HAP-1 (cell line): ENCODE data around the gene UST.
"Not testable (repeated sequence)": the region's sequence is repeated elsewhere in the genome, so short reads cannot be mapped to it uniquely, and the experiment has no call there.

Experiments
- DNase-seq, 2 experiments: peaks; one replicate each; pipeline ENCODE4 v3.0.0-alpha.2; 2016 to 2020; ENCODE audit warnings: low spot score in 2 of 2
- H3K27me3 ChIP-seq: fragments of 250-450 bp; sonication (Bioruptor Pico); 2 replicates; pipeline ENCODE4 v1.5.1; 2020; ENCODE audit warnings: low read depth, mild to moderate bottlenecking, moderate library complexity
- H3K36me3 ChIP-seq: fragments of 250-450 bp; sonication (Bioruptor Pico); replicated peaks from 2 replicates; pipeline ENCODE4 v1.5.1; 2020; ENCODE audit warnings: mild to moderate bottlenecking
- H3K4me1 ChIP-seq: fragments of 250-450 bp; sonication (Bioruptor Pico); 2 replicates; pipeline ENCODE4 v1.5.1; 2020; ENCODE audit warnings: mild to moderate bottlenecking
- H3K4me3 ChIP-seq: fragments of 250-450 bp; sonication (Bioruptor Pico); 2 replicates; pipeline ENCODE4 v1.5.1; 2020; ENCODE audit warnings: mild to moderate bottlenecking, moderate library complexity
- H3K9me3 ChIP-seq: fragments of 250-450 bp; sonication (Bioruptor Pico); 2 replicates; pipeline ENCODE4 v1.5.1; 2020; ENCODE audit warnings: mild to moderate bottlenecking, moderate library complexity
- in situ Hi-C: fragments of 300-500 bp; cut with MboI; formaldehyde crosslinking; loops from 3 replicates; pipeline ENCODE4 v1.14.3; 2020; ENCODE audit warnings: low sequenced_read_pairs, inconsistent platforms, mixed read lengths

Gene UST

GRCh38 chr6:148945301-148946021 lies 198.6 kb downstream of the UST start:
- H3K36me3 ChIP-seq = no peaks in the 10 kb centered on the region
- no peak overlapping the region for H3K4me3 ChIP-seq
- in situ Hi-C loops = loop anchor here (10.0 kb wide), 1 partner anchor 201 kb away; the partner anchor contains the start of gene UST
- H3K27me3 ChIP-seq = no peaks in the 10 kb centered on the region
- no peak for DNase-seq
- H3K9me3 ChIP-seq = no peaks in the 10 kb centered on the region
- H3K4me1 ChIP-seq = no peaks in the 10 kb centered on the region; the same call in 1 of the 2 replicates

DNA sequence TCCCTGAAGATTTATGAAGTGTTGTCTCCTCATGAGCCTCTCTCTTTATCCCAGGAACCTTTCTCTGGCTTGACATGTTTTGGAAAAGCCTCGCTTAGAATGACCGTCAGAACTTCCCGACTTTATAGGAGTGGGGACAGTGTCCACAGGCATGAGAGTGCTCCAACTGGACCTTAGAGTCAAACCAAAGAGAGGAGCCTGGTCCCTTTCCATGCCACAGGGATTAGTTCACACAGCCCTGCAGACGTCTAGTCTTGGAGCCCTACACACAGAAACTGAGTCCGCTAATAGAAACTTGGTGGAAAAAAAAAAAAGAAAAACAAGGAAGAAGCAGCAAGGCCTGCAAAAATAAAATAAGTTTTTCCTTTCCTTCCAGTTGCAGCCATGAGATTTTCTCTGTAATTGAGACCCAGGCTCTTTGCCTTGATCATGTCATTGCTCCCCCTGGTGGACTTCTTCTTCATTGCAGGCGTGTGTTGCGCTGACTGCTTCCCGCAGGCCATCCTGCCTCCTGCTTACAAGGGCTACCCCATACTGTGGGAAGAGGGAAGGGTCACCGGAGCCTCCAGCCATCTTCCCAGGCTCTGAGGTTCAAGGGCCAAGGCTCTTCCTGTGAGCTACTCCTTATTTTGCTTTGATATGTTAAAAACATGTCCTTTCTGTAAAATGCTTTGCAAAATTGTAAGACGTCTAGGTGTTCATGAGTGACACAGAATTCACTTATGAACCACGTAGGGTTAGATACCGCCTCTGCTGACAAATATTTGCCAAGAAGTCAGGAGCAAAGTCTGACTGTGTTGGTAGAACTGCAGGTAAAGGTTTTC lies 201.0 kb downstream of the UST start:
- H3K27me3 ChIP-seq = no peaks in the 10 kb centered on the region
- no peak overlapping the region for H3K4me3 ChIP-seq
- in situ Hi-C loops = loop anchor here (10.0 kb wide), 1 partner anchor 203 kb away; the partner anchor contains the start of gene UST
- DNase-seq = peak; percentile 54 to 90
- no peaks in the 10 kb centered on the region; the same call in 1 of the 2 replicates for H3K4me1 ChIP-seq
- no peaks in the 10 kb centered on the region for H3K36me3 ChIP-seq
- H3K9me3 ChIP-seq = no peaks in the 10 kb centered on the region

DNA sequence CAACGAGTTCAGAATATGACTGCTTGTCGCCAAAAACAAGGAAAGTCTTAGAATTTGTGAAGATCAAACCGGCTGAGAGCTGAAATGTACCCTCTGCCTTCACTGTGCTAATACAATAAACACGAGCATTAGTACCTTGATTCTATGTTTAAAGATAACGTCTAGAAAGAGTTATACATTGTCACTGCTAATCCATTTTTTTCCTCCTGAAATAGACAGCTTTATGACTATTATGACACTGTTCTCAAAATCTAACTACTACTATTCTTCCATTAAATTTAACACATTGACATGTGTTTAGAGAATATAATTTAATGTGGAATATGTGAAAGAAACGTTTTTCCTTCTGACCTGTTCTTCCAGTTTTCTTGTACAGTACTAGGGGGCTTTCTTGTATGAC lies 204.8 kb downstream of the UST start:
- Histone ChIP-seq H3K4me3 (no peak overlapping the region), H3K27me3 (no peaks in the 10 kb centered on the region), H3K4me1 (no peaks in the 10 kb centered on the region; the same call in 1 of the 2 replicates), H3K9me3 (no peaks in the 10 kb centered on the region), H3K36me3 (no peaks in the 10 kb centered on the region)
- DNase-seq = no peak
- in situ Hi-C loops = no loop called here

DNA sequence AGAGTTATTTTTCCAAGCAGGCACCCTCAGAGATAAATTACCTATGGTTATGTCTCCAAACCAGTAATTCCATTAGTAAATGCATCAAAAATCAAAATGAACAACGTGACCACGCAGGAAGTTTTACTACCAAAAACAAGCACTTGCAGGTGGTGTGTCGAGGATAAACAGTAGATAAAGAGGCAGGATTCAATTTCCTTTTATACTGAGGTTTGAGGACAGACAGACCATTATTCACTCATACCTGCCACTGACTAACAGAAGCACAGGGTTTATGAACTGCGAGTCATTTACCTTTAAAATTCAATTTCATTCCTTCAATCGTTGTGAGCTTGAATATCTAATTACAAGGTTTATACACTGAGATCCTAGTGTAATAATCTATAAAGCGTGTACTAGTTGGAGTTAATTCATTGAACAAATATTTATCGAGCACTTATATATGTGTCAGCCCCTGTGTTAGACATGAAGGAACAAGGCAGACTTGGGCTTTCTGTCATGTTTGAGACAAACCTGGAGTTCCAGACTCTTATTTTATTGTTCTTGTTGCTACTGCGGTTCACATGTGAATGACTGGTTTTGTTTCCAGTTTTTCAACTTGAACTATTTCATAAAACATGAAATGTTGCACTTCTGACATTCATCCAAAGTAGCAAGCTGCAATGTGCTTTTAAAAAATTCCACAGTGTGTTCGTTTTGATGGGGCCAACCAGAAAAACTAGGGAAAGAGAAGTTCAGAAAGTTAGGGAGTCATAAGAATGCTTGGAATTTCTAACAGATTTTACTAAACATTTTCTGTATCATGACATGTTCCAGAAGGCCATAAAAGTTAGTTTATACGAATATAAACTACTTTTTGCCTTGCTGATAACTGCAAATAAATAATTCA lies 205.6 kb downstream of the UST start:
- H3K4me3 ChIP-seq = no peak overlapping the region

GRCh38 chr6:148954461-148954860 lies 207.6 kb downstream of the UST start:
- in situ Hi-C loops = no loop called here
- H3K36me3 ChIP-seq = no peaks in the 10 kb centered on the region

More for the DNA sequence above, 205.6 kb downstream of the UST start:
- no peak for DNase-seq
- in situ Hi-C loops = no loop called here
- H3K4me1 ChIP-seq = no peaks in the 10 kb centered on the region; the same call in 1 of the 2 replicates
- no peaks in the 10 kb centered on the region for H3K9me3 ChIP-seq
- no peaks in the 10 kb centered on the region for H3K36me3 ChIP-seq
- H3K27me3 ChIP-seq = no peaks in the 10 kb centered on the region

DNA sequence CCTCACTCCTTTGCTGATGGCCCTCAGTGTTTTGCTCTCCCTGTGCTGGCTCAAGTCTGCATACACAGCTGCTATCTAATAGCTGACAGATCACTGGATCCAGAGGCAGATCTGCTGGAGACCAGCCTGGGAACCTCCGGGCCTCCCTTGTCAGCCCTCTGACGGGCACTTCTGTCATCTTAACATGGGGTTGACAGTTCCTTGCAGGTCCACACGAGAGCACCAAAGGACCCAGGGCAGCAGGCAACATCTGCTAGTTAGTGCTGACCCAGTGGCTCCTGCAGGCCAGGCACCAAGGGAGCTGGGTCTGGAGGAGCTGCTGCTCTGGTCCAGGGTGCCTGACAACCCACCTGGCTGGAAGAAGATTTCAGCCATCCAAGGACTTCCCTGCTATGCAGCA lies 208.1 kb downstream of the UST start:
- Histone ChIP-seq H3K9me3 (no peaks in the 10 kb centered on the region), H3K4me1 (no peaks in the 10 kb centered on the region), H3K27me3 (no peaks in the 10 kb centered on the region), H3K4me3 (no peak overlapping the region), H3K36me3 (no peaks in the 10 kb centered on the region)
- no peak for DNase-seq
- in situ Hi-C loops = no loop called here

More at GRCh38 chr6:148954461-148954860, 207.6 kb downstream of the UST start:
- H3K9me3 ChIP-seq = no peaks in the 10 kb centered on the region
- no peak overlapping the region for H3K4me3 ChIP-seq
- no peaks in the 10 kb centered on the region for H3K4me1 ChIP-seq
- no peaks in the 10 kb centered on the region for H3K27me3 ChIP-seq
- no peak for DNase-seq

- no peak overlapping the region for H3K4me3 ChIP-seq
- in situ Hi-C loops = no loop called here
Observed at GRCh38 chr6:148955441-148955840, 208.6 kb downstream of the UST start.

DNA sequence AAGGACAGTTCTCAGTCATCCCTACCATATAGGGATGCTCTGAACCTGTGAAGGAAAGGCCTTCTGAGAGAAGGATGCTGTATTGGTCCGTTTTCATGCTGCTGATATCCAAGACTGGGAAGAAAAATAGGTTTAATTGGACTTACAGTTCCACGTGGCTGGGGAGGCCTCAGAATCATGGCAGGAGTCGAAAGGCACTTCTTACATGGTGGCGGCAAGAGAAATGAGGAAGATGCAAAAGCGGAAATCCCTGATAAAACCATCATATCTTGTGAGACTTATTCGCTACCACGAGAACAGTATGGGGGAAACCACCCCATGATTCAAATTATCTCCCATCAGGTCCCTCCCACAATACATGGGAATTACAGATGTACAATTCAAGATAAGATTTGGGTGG lies 209.3 kb downstream of the UST start:
- DNase-seq, H3K27me3 ChIP-seq, H3K4me3 ChIP-seq, H3K9me3 ChIP-seq, H3K4me1 ChIP-seq, in situ Hi-C loops, H3K36me3 ChIP-seq: not testable (repeated sequence)

More at GRCh38 chr6:148955441-148955840, 208.6 kb downstream of the UST start:
- Histone ChIP-seq H3K4me1 (no peaks in the 10 kb centered on the region), H3K36me3 (no peaks in the 10 kb centered on the region), H3K27me3 (no peaks in the 10 kb centered on the region), H3K9me3 (no peaks in the 10 kb centered on the region)
- DNase-seq = no peak

GRCh38 chr6:148957752-148958151 lies 210.9 kb downstream of the UST start:
- H3K4me1 ChIP-seq = peaks cover 11% of the 10 kb centered on the region
- H3K27me3 ChIP-seq = no peaks in the 10 kb centered on the region
- no peaks in the 10 kb centered on the region for H3K9me3 ChIP-seq
- no peak for DNase-seq
- no peak overlapping the region for H3K4me3 ChIP-seq
- no peaks in the 10 kb centered on the region for H3K36me3 ChIP-seq
- in situ Hi-C loops = no loop called here

DNA sequence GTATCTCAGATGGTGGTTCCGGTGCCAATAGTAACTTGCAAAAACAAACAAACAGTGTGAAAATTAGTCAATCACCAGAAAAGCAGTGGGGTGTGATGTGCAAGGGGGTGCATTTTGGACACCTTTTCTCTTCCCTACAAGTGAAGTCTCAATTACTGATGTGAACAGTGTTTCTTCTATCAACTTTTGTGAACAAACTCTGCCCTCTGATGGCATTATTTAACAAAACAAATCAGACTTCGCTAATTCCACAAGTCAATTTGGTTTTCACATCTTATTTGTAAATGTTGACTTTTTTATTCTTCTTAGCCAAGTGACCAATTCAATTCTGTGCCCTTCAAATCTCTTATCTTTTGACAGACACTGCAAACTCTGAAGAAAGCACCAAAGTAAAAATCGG lies 212.2 kb downstream of the UST start:
- Histone ChIP-seq H3K4me1 (peaks cover 11% of the 10 kb centered on the region), H3K27me3 (no peaks in the 10 kb centered on the region), H3K36me3 (no peaks in the 10 kb centered on the region; the same call in 1 of the 2 replicates), H3K4me3 (no peak overlapping the region), H3K9me3 (no peaks in the 10 kb centered on the region)
- DNase-seq = no peak
- in situ Hi-C loops = no loop called here

- in situ Hi-C loops = no loop called here
- peaks cover 11% of the 10 kb centered on the region for H3K4me1 ChIP-seq
- no peak for DNase-seq
- no peaks in the 10 kb centered on the region for H3K27me3 ChIP-seq
- H3K36me3 ChIP-seq = no peaks in the 10 kb centered on the region; the same call in 1 of the 2 replicates
- H3K4me3 ChIP-seq = no peak overlapping the region
- no peaks in the 10 kb centered on the region for H3K9me3 ChIP-seq
Observed at GRCh38 chr6:148959501-148959900, 212.7 kb downstream of the UST start.

- Histone ChIP-seq H3K36me3 (no peaks in the 10 kb centered on the region; the same call in none of the 2 replicates), H3K27me3 (no peaks in the 10 kb centered on the region), H3K4me1 (peaks cover 11% of the 10 kb centered on the region), H3K4me3 (no peak overlapping the region), H3K9me3 (no peaks in the 10 kb centered on the region)
- DNase-seq = no peak
- in situ Hi-C loops = no loop called here
Observed at GRCh38 chr6:148962854-148963515, 216.2 kb downstream of the UST start.

- in situ Hi-C loops = no loop called here
- Histone ChIP-seq H3K4me3 (no peak overlapping the region), H3K4me1 (peaks cover 11% of the 10 kb centered on the region), H3K27me3 (no peaks in the 10 kb centered on the region), H3K9me3 (no peaks in the 10 kb centered on the region), H3K36me3 (no peaks in the 10 kb centered on the region; the same call in none of the 2 replicates)
- DNase-seq = no peak
Observed at GRCh38 chr6:148963738-148964137, 216.9 kb downstream of the UST start.
